Spleen (tissue), 7 donors: Measurements from ENCODE around the gene KRT85.

Experiments used
- POLR2A ChIP-seq, 3 donors: fragments of 450-650 bp; IDR thresholded peaks; one replicate each; pipeline ENCODE4 v1.5.1; 2017; ENCODE audit warnings: antibody characterized with exemption in 3 of 3, mild to moderate bottlenecking in 1 of 3
- POLR2AphosphoS5 ChIP-seq, 3 donors: sonication (generic); formaldehyde crosslinking; IDR thresholded peaks; one replicate each; pipeline ENCODE4 v1.5.1; 2017; ENCODE audit warnings: antibody characterized with exemption in 3 of 3
- TF ChIP-seq, protein P1 (sequence below), 11 experiments: fragments of 200-600 bp in 7 of 11; fragments of 450-650 bp in 4 of 11; sonication (generic) in 4 of 11; IDR thresholded peaks in 8 of 11; conservative IDR thresholded peaks in 3 of 11; 1 replicate in 7 of 11; 2 replicates in 4 of 11; pipeline versions ENCODE4 v1.4.0 to v1.8.0; 2016 to 2021; ENCODE audit warnings: antibody characterized with exemption in 11 of 11, inconsistent platforms in 4 of 11, mild to moderate bottlenecking in 1 of 11
- donor health status: DM: no; HTN: no; CAD: no; lungs with moderate emphysema.
- donor health status: DM: no; HTN: no; CAD: no.
- donor health status: DM: no; HTN: no; CAD: no.

- TF ChIP-seq, protein P1, sequence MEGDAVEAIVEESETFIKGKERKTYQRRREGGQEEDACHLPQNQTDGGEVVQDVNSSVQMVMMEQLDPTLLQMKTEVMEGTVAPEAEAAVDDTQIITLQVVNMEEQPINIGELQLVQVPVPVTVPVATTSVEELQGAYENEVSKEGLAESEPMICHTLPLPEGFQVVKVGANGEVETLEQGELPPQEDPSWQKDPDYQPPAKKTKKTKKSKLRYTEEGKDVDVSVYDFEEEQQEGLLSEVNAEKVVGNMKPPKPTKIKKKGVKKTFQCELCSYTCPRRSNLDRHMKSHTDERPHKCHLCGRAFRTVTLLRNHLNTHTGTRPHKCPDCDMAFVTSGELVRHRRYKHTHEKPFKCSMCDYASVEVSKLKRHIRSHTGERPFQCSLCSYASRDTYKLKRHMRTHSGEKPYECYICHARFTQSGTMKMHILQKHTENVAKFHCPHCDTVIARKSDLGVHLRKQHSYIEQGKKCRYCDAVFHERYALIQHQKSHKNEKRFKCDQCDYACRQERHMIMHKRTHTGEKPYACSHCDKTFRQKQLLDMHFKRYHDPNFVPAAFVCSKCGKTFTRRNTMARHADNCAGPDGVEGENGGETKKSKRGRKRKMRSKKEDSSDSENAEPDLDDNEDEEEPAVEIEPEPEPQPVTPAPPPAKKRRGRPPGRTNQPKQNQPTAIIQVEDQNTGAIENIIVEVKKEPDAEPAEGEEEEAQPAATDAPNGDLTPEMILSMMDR (IDR thresholded peaks at IDR 0.05 in 8 of 11, conservative IDR thresholded peaks at IDR 0.05 in 3 of 11), result no peak
- TF ChIP-seq POLR2A (IDR thresholded peaks at IDR 0.05) (no peak), POLR2AphosphoS5 (IDR thresholded peaks at IDR 0.05) (no peak)
Observed at GRCh38 chr12:52323416-52324152, 43.7 kb downstream of the KRT85 start.
